ENCODE data around the gene ADAMTS8. TPM values are rescaled to one million over a fixed set of nuclear protein-coding genes. Genes with fewer than 3 reads are reported as not detected.

The ADAMTS8 gene
- total RNA-seq, 4 donors from 2014 or later: 0.38 to 0.56 TPM; not detected in 2

GRCh38 chr11:130454491-130455252 lies 26.3 kb upstream of the ADAMTS8 start:
- Histone ChIP-seq H3K4me1 (peaks cover 47 to 48% of the 10 kb centered on the region in 2 donors), H3K4me3 (replicated peaks in 1 of 3) (no peak overlapping the region), H3K9me3 (no peaks in the 10 kb centered on the region), H3K27ac (peak overlapping the region in 2 of 3 donors; percentile 5 to 76), H3K36me3 (no peaks in the 10 kb centered on the region), H3K27me3 (no peaks in the 10 kb centered on the region)
- intact Hi-C loops (cut with DNase I): loop anchor here (10.0 kb wide), 1 partner anchor 80 kb away; no protein-coding TSS in a partner anchor
- no peak for DNase-seq
- TF ChIP-seq CTCF (IDR thresholded peaks at IDR 0.05): no peak
- no peak for TF ChIP-seq POLR2A (IDR thresholded peaks at IDR 0.05)
- WGBS, 2 donors: 61 to 62% methylated on average over 12 of the region's 12 CpGs

GRCh38 chr11:130452940-130453339 lies 24.5 kb upstream of the ADAMTS8 start:
- TF ChIP-seq CTCF (IDR thresholded peaks at IDR 0.05) (no peak), POLR2A (IDR thresholded peaks at IDR 0.05) (no peak)
- Histone ChIP-seq H3K9me3 (no peaks in the 10 kb centered on the region), H3K27ac (peak overlapping the region in 1 of 3 donors; percentile 5), H3K4me1 (peaks cover 47 to 49% of the 10 kb centered on the region in 2 donors), H3K4me3 (replicated peaks in 1 of 3) (no peak overlapping the region), H3K36me3 (no peaks in the 10 kb centered on the region), H3K27me3 (no peaks in the 10 kb centered on the region)
- 66 to 75% methylated on average over 6 of the region's 6 CpGs for WGBS, 2 donors
- intact Hi-C loops (cut with DNase I): loop anchor here (10.0 kb wide), 1 partner anchor 82 kb away; no protein-coding TSS in a partner anchor
- DNase-seq: no peak

GRCh38 chr11:130452176-130452575 lies 23.8 kb upstream of the ADAMTS8 start:
- WGBS, 2 donors: 86 to 94% methylated on average over 9 of the region's 9 CpGs
- Histone ChIP-seq H3K4me3 (replicated peaks in 1 of 3) (no peak overlapping the region), H3K27me3 (no peaks in the 10 kb centered on the region), H3K9me3 (no peaks in the 10 kb centered on the region), H3K36me3 (no peaks in the 10 kb centered on the region), H3K27ac (peak overlapping the region in 2 of 3 donors; percentile 77 to 82), H3K4me1 (peaks cover 46 to 48% of the 10 kb centered on the region in 2 donors)
- TF ChIP-seq CTCF (IDR thresholded peaks at IDR 0.05) (no peak), POLR2A (IDR thresholded peaks at IDR 0.05) (no peak)
- intact Hi-C loops (cut with DNase I): loop anchor here (10.0 kb wide), 1 partner anchor 83 kb away; no protein-coding TSS in a partner anchor
- no peak for DNase-seq

GRCh38 chr11:130451231-130452019 lies 23.0 kb upstream of the ADAMTS8 start:
- Histone ChIP-seq H3K4me3 (replicated peaks in 1 of 3) (no peak overlapping the region), H3K36me3 (no peaks in the 10 kb centered on the region), H3K27me3 (no peaks in the 10 kb centered on the region), H3K4me1 (peaks cover 46 to 48% of the 10 kb centered on the region in 2 donors), H3K27ac (peak overlapping the region; percentile 30 to 82 (median 77)), H3K9me3 (no peaks in the 10 kb centered on the region)
- intact Hi-C loops (cut with DNase I): loop anchor here (10.0 kb wide), 1 partner anchor 83 kb away; no protein-coding TSS in a partner anchor
- no peak for DNase-seq
- 73 to 75% methylated on average over 6 of the region's 6 CpGs for WGBS, 2 donors
- TF ChIP-seq CTCF (IDR thresholded peaks at IDR 0.05) (no peak), POLR2A (IDR thresholded peaks at IDR 0.05) (no peak)

Data from thyroid gland (tissue), 4 donors.